Natural killer cell (primary cell): ENCODE measurements around the gene PPEF1. TPM values are rescaled to one million over a fixed set of nuclear protein-coding genes. Genes with fewer than 3 reads are reported as not detected.

Experiments used
- ATAC-seq, 3 donors: fragments of 150-1000 bp in 2 of 3; fragments of 200-7000 bp in 1 of 3; cut with Tn5 transposase; 1 replicate in 1 of 3; 2 replicates in 2 of 3; pipeline ENCODE4 v1.10.0; 2021; ENCODE audit warnings: mild to moderate bottlenecking in 2 of 3, moderate library complexity in 2 of 3
- DNase-seq, 2 donors: peaks; one replicate each; pipeline versions ENCODE4 v3.0.0 to v3.0.0-alpha.2; 2013 to 2021; ENCODE audit warnings: mixed read lengths in 1 of 2
- H3K27ac ChIP-seq: one replicate; pipeline ENCODE4 v1.5.1; 2013; ENCODE audit warnings: mild to moderate bottlenecking, low read length
- H3K27me3 ChIP-seq: one replicate; pipeline ENCODE4 v1.6.1; 2013; ENCODE audit warnings: low read length; ENCODE audit not compliant: control insufficient read depth, insufficient read depth
- H3K36me3 ChIP-seq: one replicate; pipeline ENCODE4 v1.6.1; 2013; ENCODE audit warnings: low read length; ENCODE audit not compliant: control insufficient read depth, insufficient read depth
- H3K4me1 ChIP-seq: one replicate; pipeline ENCODE4 v1.6.1; 2013; ENCODE audit warnings: low read length; ENCODE audit not compliant: control insufficient read depth, insufficient read depth
- H3K4me3 ChIP-seq: one replicate; pipeline ENCODE4 v1.5.1; 2013; ENCODE audit warnings: low read length
- H3K9me3 ChIP-seq: one replicate; pipeline ENCODE4 v1.6.1; 2013; ENCODE audit warnings: low read length; ENCODE audit not compliant: control insufficient read depth, insufficient read depth
- H3K27ac Mint-ChIP-seq, 2 donors: one replicate each; pipeline ENCODE4 v1.8.0; 2022; ENCODE audit warnings: mild to moderate bottlenecking in 2 of 2, mixed read lengths in 2 of 2, moderate library complexity in 1 of 2
- H3K27me3 Mint-ChIP-seq, 2 donors: one replicate each; pipeline ENCODE4 v1.8.0; 2022; ENCODE audit warnings: low read depth in 2 of 2, mixed read lengths in 2 of 2
- H3K36me3 Mint-ChIP-seq: one replicate; pipeline ENCODE4 v1.8.0; 2022; ENCODE audit warnings: mixed read lengths
- H3K4me1 Mint-ChIP-seq, 2 donors: one replicate each; pipeline ENCODE4 v1.8.0; 2022; ENCODE audit warnings: mixed read lengths in 2 of 2
- H3K4me3 Mint-ChIP-seq: one replicate; pipeline ENCODE4 v1.8.0; 2022; ENCODE audit warnings: mild to moderate bottlenecking, moderate library complexity, mixed read lengths
- H3K9me3 Mint-ChIP-seq, 2 donors: one replicate each; pipeline ENCODE4 v1.8.0; 2022; ENCODE audit warnings: mixed read lengths in 2 of 2
- CTCF ChIP-seq: fragments of 200-600 bp; IDR thresholded peaks from one replicate; pipeline ENCODE4 v1.8.0; 2022; ENCODE audit warnings: antibody characterized with exemption
- WGBS: methylation state at CpG from one replicate; pipeline ENCODE4 v1.1.7; 2013; ENCODE audit warnings: missing lambda C conversion rate; ENCODE audit not compliant: insufficient coverage; 5-methylcytosine and 5-hydroxymethylcytosine counted together
- intact Hi-C: fragments of 100-400 bp; cut with micrococcal nuclease; formaldehyde crosslinking; loops from one replicate; pipeline ENCODE4 v1.14.2; 2022
- total RNA-seq, 4 donors: library from RNA; stranded (reverse); fragments of 120-200 nt in 1 of 4; gene quantifications; one replicate each; pipeline versions ENCODE4 v1.2.3 to v1.2.4, GENCODE V29; 2013 to 2022

Gene PPEF1
- total RNA-seq, 3 donors from 2014 or later (not counting 1 experiment from before 2014, with no cell fraction given), result 0.49 to 1.9 TPM; not detected in 1

DNA sequence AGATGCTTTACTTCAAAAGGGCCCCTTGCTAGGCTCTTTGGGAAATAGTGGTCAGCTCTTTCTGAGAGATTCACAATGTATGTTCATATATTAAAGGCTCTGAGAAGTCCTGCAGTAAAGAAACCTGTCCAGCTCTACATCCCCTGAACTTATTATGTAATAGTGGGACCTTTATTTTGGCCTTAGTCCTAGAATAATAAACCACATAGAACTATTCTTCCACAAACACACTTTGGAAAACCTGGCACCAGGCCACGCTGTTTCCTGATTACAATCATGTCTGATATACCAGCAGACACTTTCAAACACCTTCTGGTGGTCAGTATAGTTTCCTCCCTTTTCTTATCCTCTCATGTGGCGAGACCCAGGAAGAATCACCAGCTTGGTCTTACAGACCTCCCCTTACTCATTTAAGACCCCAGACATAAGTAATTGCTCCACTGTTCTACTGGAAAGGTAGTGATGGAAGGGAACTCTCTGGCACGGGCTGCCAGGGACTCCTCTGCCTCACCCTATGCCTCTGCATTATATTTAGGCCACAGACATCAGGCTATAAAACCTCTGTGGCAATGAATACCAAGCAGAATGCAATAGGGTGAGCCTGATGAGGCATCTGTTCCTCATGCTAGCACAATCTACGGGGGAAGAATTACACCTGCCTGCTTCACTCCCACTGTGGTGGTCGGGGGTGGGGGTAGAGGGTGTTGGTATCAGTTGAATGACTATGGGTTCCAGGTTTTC is 5.7 kb upstream of the PPEF1 start:
- no peak for DNase-seq
- H3K4me3 Mint-ChIP-seq, result no peak overlapping the region
- no peak for TF ChIP-seq CTCF
- peaks cover 2 to 26% of the 10 kb centered on the region in 2 donors for H3K27me3 Mint-ChIP-seq
- H3K27ac Mint-ChIP-seq, result no peak overlapping the region
- Histone ChIP-seq H3K4me3 (no peak overlapping the region), H3K9me3 (no peaks in the 10 kb centered on the region), H3K4me1 (no peaks in the 10 kb centered on the region), H3K27ac (no peak overlapping the region), H3K27me3 (no peaks in the 10 kb centered on the region), H3K36me3 (no peaks in the 10 kb centered on the region)
- ATAC-seq, result no peak
- 95% methylated on average over 2 of the region's 5 CpGs for WGBS
- intact Hi-C loops, result no loop called here
- no peaks in the 10 kb centered on the region for H3K9me3 Mint-ChIP-seq
- no peaks in the 10 kb centered on the region for H3K36me3 Mint-ChIP-seq
- H3K4me1 Mint-ChIP-seq, result no peaks in the 10 kb centered on the region

DNA sequence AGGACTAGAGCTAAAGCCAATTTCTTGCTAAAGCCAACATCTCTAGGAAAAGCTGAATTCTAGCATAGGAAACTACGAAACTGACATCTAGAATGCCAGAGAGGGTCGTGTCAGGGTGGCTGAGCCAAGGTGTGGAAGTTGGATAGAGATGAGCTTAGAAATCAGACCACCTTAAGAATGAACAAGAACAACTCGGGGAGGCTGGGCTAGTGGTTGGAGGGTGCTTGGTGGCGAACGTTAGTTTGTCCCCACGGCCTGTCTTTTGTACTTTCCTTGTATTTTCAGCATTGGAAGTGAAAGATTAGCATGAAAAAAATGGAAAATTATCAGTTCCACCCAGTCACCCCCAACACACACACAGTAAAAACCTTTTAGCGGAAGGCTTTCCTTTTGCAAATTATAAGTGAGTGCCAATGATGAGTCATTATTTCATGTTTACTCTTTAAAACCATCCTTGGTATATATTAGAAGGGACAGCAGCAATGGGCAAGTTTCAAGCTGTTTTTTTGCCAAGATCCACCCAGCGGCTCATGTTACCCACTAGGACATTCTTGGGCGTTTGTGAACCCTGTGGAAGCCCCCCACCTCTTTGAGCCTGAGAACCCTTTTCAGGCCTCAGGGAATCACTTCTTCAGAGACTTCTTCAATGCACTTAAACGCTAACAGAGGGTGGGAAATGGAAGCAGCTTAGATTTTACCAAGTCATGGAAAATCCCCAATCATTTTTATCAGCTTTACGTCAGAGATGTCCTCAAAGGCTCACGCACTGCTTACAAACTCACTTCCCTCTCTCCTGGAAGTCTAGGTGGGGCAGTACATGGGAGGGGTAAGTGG is 4.9 kb upstream of the PPEF1 start:
- 86% methylated on average over 5 of the region's 12 CpGs for WGBS
- no peak for TF ChIP-seq CTCF
- H3K27ac ChIP-seq, result no peak overlapping the region
- no peaks in the 10 kb centered on the region for H3K9me3 ChIP-seq
- H3K4me3 ChIP-seq, result no peak overlapping the region
- no peaks in the 10 kb centered on the region for H3K36me3 Mint-ChIP-seq
- no peak overlapping the region for H3K27ac Mint-ChIP-seq
- no peaks in the 10 kb centered on the region for H3K9me3 Mint-ChIP-seq
- no peaks in the 10 kb centered on the region for H3K4me1 ChIP-seq
- H3K4me3 Mint-ChIP-seq, result no peak overlapping the region
- peaks cover 2 to 18% of the 10 kb centered on the region in 2 donors for H3K27me3 Mint-ChIP-seq
- H3K27me3 ChIP-seq, result no peaks in the 10 kb centered on the region
- no peak for ATAC-seq
- no peak for DNase-seq
- no peaks in the 10 kb centered on the region for H3K36me3 ChIP-seq
- no peaks in the 10 kb centered on the region for H3K4me1 Mint-ChIP-seq
- intact Hi-C loops, result no loop called here

DNA sequence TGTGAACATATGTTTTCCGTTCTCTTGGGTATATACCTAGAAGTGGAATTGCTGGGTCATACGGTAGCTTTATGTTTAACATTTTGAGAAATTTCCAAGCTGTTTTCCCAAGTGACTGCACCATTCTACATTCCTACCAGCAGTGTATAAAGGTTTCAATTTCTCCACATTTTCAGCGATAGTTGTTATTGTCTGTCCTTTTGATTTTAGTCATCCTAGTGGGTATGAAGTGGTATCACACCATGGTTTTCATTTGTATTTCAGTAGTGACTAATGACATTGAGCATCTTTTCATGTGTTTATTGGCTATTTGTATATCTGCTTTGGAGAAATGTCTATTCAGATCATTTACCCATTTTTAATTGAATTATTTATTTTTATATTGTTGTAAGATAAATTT is 2.4 kb downstream of the PPEF1 start:
- Histone ChIP-seq H3K36me3 (no peaks in the 10 kb centered on the region), H3K27ac (no peak overlapping the region), H3K4me3 (no peak overlapping the region), H3K9me3 (no peaks in the 10 kb centered on the region), H3K4me1 (no peaks in the 10 kb centered on the region), H3K27me3 (no peaks in the 10 kb centered on the region)
- no peak for TF ChIP-seq CTCF
- Mint-ChIP-seq H3K36me3 (no peaks in the 10 kb centered on the region), H3K27ac (no peak overlapping the region), H3K4me1 (no peaks in the 10 kb centered on the region), H3K4me3 (no peak overlapping the region), H3K27me3 (peaks cover 4 to 6% of the 10 kb centered on the region in 2 donors), H3K9me3 (no peaks in the 10 kb centered on the region)
- ATAC-seq (no peak), DNase-seq (no peak)
- WGBS, result 100% methylated on average over 1 of the region's 3 CpGs
- intact Hi-C loops, result no loop called here
